Mesodermal cell (in vitro differentiated cells): ENCODE measurements around the gene LPAR3.
"Not testable (repeated sequence)": the region's sequence is repeated elsewhere in the genome, so short reads cannot be mapped to it uniquely, and the experiment has no call there.

ENCODE experiments used
- H3K27ac ChIP-seq: 2 replicates; pipeline ENCODE4 v1.7.0; 2013; ENCODE audit warnings: mild to moderate bottlenecking, low read depth, low read length, moderate library complexity; ENCODE audit not compliant: severe bottlenecking
- H3K36me3 ChIP-seq: 2 replicates; pipeline ENCODE4 v1.7.1; 2013; ENCODE audit warnings: mild to moderate bottlenecking, low read length, moderate library complexity; ENCODE audit not compliant: control insufficient read depth, insufficient read depth
- H3K4me1 ChIP-seq: one replicate; pipeline ENCODE4 v1.7.1; 2013; ENCODE audit warnings: mild to moderate bottlenecking, low read length; ENCODE audit not compliant: insufficient read depth, control insufficient read depth, poor library complexity, severe bottlenecking
- H3K4me3 ChIP-seq: 2 replicates; pipeline ENCODE4 v1.7.0; 2013; ENCODE audit warnings: low read length, control low read depth, mild to moderate bottlenecking; ENCODE audit not compliant: insufficient read depth, poor library complexity, severe bottlenecking; ENCODE audit errors: extremely low read depth
- H3K9me3 ChIP-seq: 2 replicates; pipeline ENCODE4 v1.7.1; 2013; ENCODE audit warnings: mild to moderate bottlenecking, low read length, moderate library complexity; ENCODE audit not compliant: control insufficient read depth
- WGBS, 2 experiments: methylation state at CpG; one replicate each; pipeline ENCODE4 v1.1.5; 2013; ENCODE audit warnings: missing lambda C conversion rate in 2 of 2; ENCODE audit not compliant: insufficient coverage in 2 of 2; 5-methylcytosine and 5-hydroxymethylcytosine counted together

LPAR3 gene

GRCh38 chr1:84902727-84903126 is 9.7 kb upstream of the LPAR3 start:
- H3K27ac ChIP-seq, H3K36me3 ChIP-seq, H3K9me3 ChIP-seq, H3K4me3 ChIP-seq, H3K4me1 ChIP-seq: not testable (repeated sequence)
- WGBS, 2 experiments, result 79 to 82% methylated on average over 4 to 6 of the region's 7 CpGs

- no peaks in the 10 kb centered on the region for H3K4me1 ChIP-seq
- H3K9me3 ChIP-seq, result no peaks in the 10 kb centered on the region
- no peaks in the 10 kb centered on the region for H3K36me3 ChIP-seq
- no peak overlapping the region for H3K4me3 ChIP-seq
- WGBS, 2 experiments, result no CpG with 5 or more reads among the region's 1 CpG
- no peak overlapping the region for H3K27ac ChIP-seq
Observed at GRCh38 chr1:84899969-84900368, 7.0 kb upstream of the LPAR3 start.

- no CpG with 5 or more reads among the region's 2 CpGs for WGBS, 2 experiments
- H3K9me3 ChIP-seq, result no peaks in the 10 kb centered on the region
- H3K27ac ChIP-seq, result no peak overlapping the region
- H3K4me1 ChIP-seq, result peaks cover 4% of the 10 kb centered on the region
- no peak overlapping the region for H3K4me3 ChIP-seq
- no peaks in the 10 kb centered on the region for H3K36me3 ChIP-seq
Observed at GRCh38 chr1:84896279-84896678, 3.3 kb upstream of the LPAR3 start.

GRCh38 chr1:84890566-84890965 is 2.4 kb downstream of the LPAR3 start:
- 83 to 100% methylated on average over 2 of the region's 2 CpGs for WGBS, 2 experiments
- H3K4me3 ChIP-seq, result no peak overlapping the region
- H3K9me3 ChIP-seq, result no peaks in the 10 kb centered on the region

GRCh38 chr1:84889437-84889836 is 3.6 kb downstream of the LPAR3 start:
- peaks cover 1% of the 10 kb centered on the region for H3K9me3 ChIP-seq
- no peaks in the 10 kb centered on the region for H3K36me3 ChIP-seq
- peaks cover 4% of the 10 kb centered on the region for H3K4me1 ChIP-seq
- H3K4me3 ChIP-seq, result no peak overlapping the region
- WGBS, 2 experiments, result 68 to 94% methylated on average over 3 of the region's 5 CpGs
- no peak overlapping the region for H3K27ac ChIP-seq

More at GRCh38 chr1:84890566-84890965, 2.4 kb downstream of the LPAR3 start:
- H3K4me1 ChIP-seq, result peaks cover 4% of the 10 kb centered on the region
- H3K27ac ChIP-seq, result no peak overlapping the region
- no peaks in the 10 kb centered on the region for H3K36me3 ChIP-seq

- Histone ChIP-seq H3K4me1 (peaks cover 4% of the 10 kb centered on the region), H3K4me3 (no peak overlapping the region), H3K9me3 (peaks cover 5% of the 10 kb centered on the region), H3K36me3 (no peaks in the 10 kb centered on the region), H3K27ac (no peak overlapping the region)
Observed at GRCh38 chr1:84888753-84889152, 4.3 kb downstream of the LPAR3 start.

GRCh38 chr1:84887261-84887934 is 5.6 kb downstream of the LPAR3 start:
- H3K4me1 ChIP-seq, result peaks cover 8% of the 10 kb centered on the region
- peaks cover 5% of the 10 kb centered on the region for H3K9me3 ChIP-seq
- H3K36me3 ChIP-seq, result no peaks in the 10 kb centered on the region
- no peak overlapping the region for H3K4me3 ChIP-seq
- 95 to 100% methylated on average over 3 of the region's 4 CpGs for WGBS, 2 experiments
- no peak overlapping the region for H3K27ac ChIP-seq

GRCh38 chr1:84885469-84885868 is 7.5 kb downstream of the LPAR3 start:
- Histone ChIP-seq H3K4me3 (no peak overlapping the region), H3K9me3 (peaks cover 5% of the 10 kb centered on the region), H3K36me3 (no peaks in the 10 kb centered on the region), H3K4me1 (peaks cover 5% of the 10 kb centered on the region), H3K27ac (no peak overlapping the region)
- WGBS, 2 experiments, result 79 to 100% methylated on average over 1 of the region's 2 CpGs

GRCh38 chr1:84884671-84885389 is 8.2 kb downstream of the LPAR3 start:
- Histone ChIP-seq H3K36me3 (no peaks in the 10 kb centered on the region), H3K9me3 (peaks cover 5% of the 10 kb centered on the region), H3K4me1 (peaks cover 5% of the 10 kb centered on the region), H3K4me3 (no peak overlapping the region), H3K27ac (no peak overlapping the region)
- WGBS, 2 experiments, result 60 to 69% methylated on average over 4 of the region's 7 CpGs

- peaks cover 5% of the 10 kb centered on the region for H3K9me3 ChIP-seq
- no peak overlapping the region for H3K4me3 ChIP-seq
- H3K36me3 ChIP-seq, result no peaks in the 10 kb centered on the region
- H3K4me1 ChIP-seq, result peaks cover 7% of the 10 kb centered on the region
- no peak overlapping the region for H3K27ac ChIP-seq
Observed at GRCh38 chr1:84883286-84883685, 9.7 kb downstream of the LPAR3 start.

GRCh38 chr1:84877592-84877991 is 15.4 kb downstream of the LPAR3 start:
- H3K9me3 ChIP-seq, result no peaks in the 10 kb centered on the region
- no peak overlapping the region for H3K27ac ChIP-seq
- H3K4me1 ChIP-seq, result peaks cover 3% of the 10 kb centered on the region
- WGBS, 2 experiments, result 87 to 95% methylated on average over 2 to 3 of the region's 4 CpGs
- H3K4me3 ChIP-seq, result no peak overlapping the region
- no peaks in the 10 kb centered on the region for H3K36me3 ChIP-seq
